Measurements from ENCODE around the gene WDR45B. TPM values are rescaled to one million over a fixed set of nuclear protein-coding genes. Genes with fewer than 3 reads are reported as not detected.

The WDR45B gene
- total and polyA plus RNA-seq, 9 donors: 43.0 to 99.3 (median 79.3) TPM

DNA sequence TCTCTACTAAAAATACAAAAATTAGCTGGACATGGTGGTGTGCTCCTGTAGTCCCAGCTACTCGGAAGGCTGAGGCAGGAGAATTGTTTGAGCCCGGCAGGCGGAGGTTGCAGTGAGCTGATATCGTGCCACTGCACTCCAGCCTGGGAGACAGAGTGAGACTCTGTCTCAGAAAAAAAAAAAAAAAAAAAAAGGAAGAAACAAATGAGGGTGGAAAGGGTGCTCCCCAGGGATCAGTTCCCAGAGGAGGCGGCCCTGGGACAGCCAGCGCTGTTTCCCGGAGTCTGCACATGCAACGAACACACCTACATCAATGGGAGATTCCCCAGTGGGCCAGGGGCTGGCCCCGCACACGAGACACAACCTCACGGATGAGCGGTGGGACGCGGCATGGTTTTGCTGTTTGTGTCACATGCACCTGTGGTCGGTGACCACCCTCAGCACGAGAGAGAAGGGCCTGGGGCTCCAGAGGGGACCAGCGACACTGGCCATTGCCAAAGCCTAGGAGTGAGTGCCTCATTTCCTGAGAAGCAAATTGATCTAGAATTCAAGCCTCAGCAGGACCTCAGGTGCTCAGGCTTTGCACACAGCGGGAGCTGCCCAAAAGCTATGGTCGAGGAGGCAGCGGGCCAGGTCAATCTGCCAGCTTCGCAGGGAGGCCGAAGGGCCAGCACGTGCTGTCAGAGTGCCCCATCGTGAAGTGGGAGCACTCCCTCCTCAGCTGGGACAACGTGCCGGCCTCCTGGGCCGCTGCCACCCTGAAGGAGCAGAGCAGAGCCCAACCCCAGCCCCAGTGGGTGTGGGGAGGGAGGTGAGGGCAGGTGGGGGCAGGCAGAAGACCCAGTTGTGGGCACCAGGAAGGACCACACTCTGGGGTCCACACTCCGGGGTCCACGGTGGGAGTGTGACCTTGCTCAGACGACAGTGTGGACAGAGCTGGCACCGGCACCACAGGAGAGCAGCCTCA lies 13.8 kb upstream of the WDR45B start:
- DNase-seq: peak in 1 of 5 donors; percentile 38
- TF ChIP-seq POLR2A (IDR thresholded peaks at IDR 0.05): no peak
- no peak for TF ChIP-seq CTCF (IDR thresholded peaks at IDR 0.05)
- TF ChIP-seq EP300 (IDR thresholded peaks at IDR 0.05): no peak
- Histone ChIP-seq H3K4me3 (no peak overlapping the region), H3K4me1 (ENCODE audit: insufficient read depth) (no peaks in the 10 kb centered on the region), H3K27me3 (no peaks in the 10 kb centered on the region), H3K27ac (no peak overlapping the region), H3K9me3 (no peaks in the 10 kb centered on the region), H3K36me3 (no peaks in the 10 kb centered on the region)
- 84 to 87% (median 86%) methylated on average over 30 to 31 of the region's 31 CpGs for WGBS, 3 donors
- intact Hi-C loops (cut with DNase I): no loop called here

DNA sequence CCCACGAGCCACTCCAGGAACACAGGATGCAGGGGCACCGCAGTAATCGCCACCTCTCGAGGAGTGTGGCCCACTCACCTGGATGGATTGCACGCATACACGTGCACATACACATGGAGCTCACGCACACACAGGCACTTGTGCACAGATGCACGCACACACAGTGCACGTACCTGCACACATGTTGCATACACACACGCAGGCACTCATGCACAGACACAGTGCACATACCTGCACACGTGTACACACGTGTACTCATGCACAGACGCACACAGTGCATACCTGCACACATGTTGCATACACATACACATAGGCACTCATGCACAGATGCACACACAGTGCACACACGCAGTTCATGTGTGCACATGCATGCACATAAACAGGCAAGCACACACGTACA lies 11.6 kb upstream of the WDR45B start:
- no peaks in the 10 kb centered on the region for H3K9me3 ChIP-seq
- peak in 1 of 5 donors; percentile 14 for DNase-seq
- no peak for TF ChIP-seq EP300 (IDR thresholded peaks at IDR 0.05)
- no peak for TF ChIP-seq CTCF (IDR thresholded peaks at IDR 0.05)
- no peak for TF ChIP-seq POLR2A (IDR thresholded peaks at IDR 0.05)
- H3K36me3 ChIP-seq: no peaks in the 10 kb centered on the region
- no peak overlapping the region for H3K4me3 ChIP-seq
- intact Hi-C loops (cut with DNase I): no loop called here
- H3K4me1 ChIP-seq (ENCODE audit: insufficient read depth): no peaks in the 10 kb centered on the region
- no peaks in the 10 kb centered on the region for H3K27me3 ChIP-seq
- 90 to 93% (median 90%) methylated on average over 15 of the region's 15 CpGs for WGBS, 3 donors
- no peak overlapping the region for H3K27ac ChIP-seq

GRCh38 chr17:82658796-82659452 lies 10.7 kb upstream of the WDR45B start:
- intact Hi-C loops (cut with DNase I): no loop called here
- Histone ChIP-seq H3K9me3 (no peaks in the 10 kb centered on the region), H3K27ac (no peak overlapping the region), H3K4me1 (ENCODE audit: insufficient read depth) (no peaks in the 10 kb centered on the region), H3K27me3 (no peaks in the 10 kb centered on the region), H3K4me3 (no peak overlapping the region), H3K36me3 (no peaks in the 10 kb centered on the region)
- peak in 2 of 5 donors; percentile 19 to 37 for DNase-seq
- TF ChIP-seq CTCF (IDR thresholded peaks at IDR 0.05): no peak
- TF ChIP-seq POLR2A (IDR thresholded peaks at IDR 0.05): no peak
- no peak for TF ChIP-seq EP300 (IDR thresholded peaks at IDR 0.05)
- WGBS, 3 donors: 93 to 96% (median 95%) methylated on average over 36 of the region's 36 CpGs

DNA sequence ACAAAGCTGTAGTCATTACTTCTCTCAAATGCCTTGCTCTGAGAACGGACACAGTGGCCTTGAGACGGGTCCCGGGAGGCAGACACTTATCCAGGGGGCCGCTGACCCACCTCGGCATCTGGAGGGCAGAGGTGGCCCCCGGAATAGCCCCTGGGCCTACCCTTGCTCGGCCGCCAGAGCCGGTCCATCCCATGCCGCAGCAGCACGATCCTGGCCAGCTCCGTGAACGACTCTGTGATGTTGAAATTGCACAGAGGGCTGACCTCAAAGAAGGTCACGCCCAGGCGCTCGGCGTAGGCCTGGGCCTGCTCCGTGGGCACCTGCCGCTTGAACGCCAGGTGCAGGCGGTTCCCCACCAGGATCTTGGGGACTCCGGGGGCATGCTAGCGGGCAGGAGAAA lies 10.1 kb upstream of the WDR45B start:
- no peak overlapping the region for H3K27ac ChIP-seq
- no peaks in the 10 kb centered on the region for H3K36me3 ChIP-seq
- no peaks in the 10 kb centered on the region for H3K4me1 ChIP-seq (ENCODE audit: insufficient read depth)
- TF ChIP-seq CTCF (IDR thresholded peaks at IDR 0.05) (no peak), POLR2A (IDR thresholded peaks at IDR 0.05) (no peak), EP300 (IDR thresholded peaks at IDR 0.05) (no peak)
- 89 to 96% (median 92%) methylated on average over 23 of the region's 23 CpGs for WGBS, 3 donors
- peak in 1 of 5 donors; percentile 30 for DNase-seq
- H3K27me3 ChIP-seq: no peaks in the 10 kb centered on the region
- no peaks in the 10 kb centered on the region for H3K9me3 ChIP-seq
- intact Hi-C loops (cut with DNase I): no loop called here
- H3K4me3 ChIP-seq: no peak overlapping the region

Measured in ovary (tissue), 9 donors.